ENCODE measurements around the gene ERAS. TPM values are rescaled to one million over a fixed set of nuclear protein-coding genes. Genes with fewer than 3 reads are reported as not detected.
A peak's percentile ranks its signal among the peaks of the same experiment; 100 is the strongest.

The ERAS gene, protein sequence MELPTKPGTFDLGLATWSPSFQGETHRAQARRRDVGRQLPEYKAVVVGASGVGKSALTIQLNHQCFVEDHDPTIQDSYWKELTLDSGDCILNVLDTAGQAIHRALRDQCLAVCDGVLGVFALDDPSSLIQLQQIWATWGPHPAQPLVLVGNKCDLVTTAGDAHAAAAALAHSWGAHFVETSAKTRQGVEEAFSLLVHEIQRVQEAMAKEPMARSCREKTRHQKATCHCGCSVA
- total RNA-seq (2014; rRNA removed; shearing (Covaris generic)) (1.3 TPM in 1 of 2 replicates, not detected in the other), polyA plus RNA-seq (2016; fragmentation: Nextera tagmentation; extraction: Ambion mirVana) (1.7 and 2.4 TPM in 2 replicates)
- long read RNA-seq = 0 reads

DNA sequence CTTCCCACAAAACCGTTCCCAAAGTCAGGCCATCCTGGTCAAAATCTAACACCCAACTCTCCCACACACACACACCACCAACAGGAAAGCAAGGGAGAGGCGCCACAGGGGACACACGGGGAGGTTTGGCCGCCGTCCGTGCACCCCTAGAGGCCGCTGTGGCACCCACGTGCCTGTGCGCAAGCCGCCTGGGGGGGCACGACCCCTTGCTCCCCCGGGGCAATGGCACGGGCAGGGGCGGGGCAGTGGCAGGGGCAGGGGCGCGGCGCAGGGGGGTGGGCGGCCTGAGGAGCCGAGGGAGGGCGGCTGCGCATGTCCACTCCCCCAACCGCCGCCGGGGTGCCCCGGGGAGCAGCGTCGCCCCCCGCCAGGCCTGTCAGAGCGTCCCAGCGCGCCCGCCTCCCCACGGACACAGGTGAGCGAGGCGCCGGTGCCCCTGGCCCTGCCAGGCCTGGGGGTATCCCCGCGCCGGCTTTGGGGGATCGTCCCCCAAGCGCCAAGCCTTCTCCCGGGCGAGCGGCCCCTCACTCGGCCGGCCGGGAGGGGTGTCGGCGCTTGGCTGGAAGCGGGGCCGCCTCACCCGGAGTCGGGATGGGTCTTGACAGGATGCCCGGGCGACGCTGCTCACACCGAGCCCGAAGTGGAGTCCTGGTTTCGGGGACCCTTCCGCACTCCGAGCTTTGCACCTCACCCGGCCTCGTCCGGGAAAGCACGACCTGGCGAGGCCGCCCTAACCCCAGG lies at the start of gene ERAS:
Gene ERAS (plus strand): TSS at position 379 of the 741 bp plus-strand sequence. CDS start 2,611 bp downstream, outside the sequence.
- Mint-ChIP-seq H3K4me1 (peaks cover 7% of the 10 kb centered on the region), H3K27ac (0 out of 2 replicates have a peak within 1 kb of the TSS, but pooled peaks have one; percentile 56), H3K9me3 (peaks cover 3% of the 10 kb centered on the region; the same call in 1 of the 3 replicates), H3K36me3 (ENCODE audit: low read depth) (peaks cover 22% of the 10 kb centered on the region; the same call in 2 of the 3 replicates), H3K27me3 (ENCODE audit: insufficient read depth, low read depth, poor library complexity) (peaks cover 26% of the 10 kb centered on the region), H3K4me3 (peak within 1 kb of the TSS; percentile 71; the same call in 2 of the 3 replicates)
- no peaks in the 10 kb centered on the region for H3K79me2 ChIP-seq (replicated peaks; ENCODE audit: insufficient read depth)
- H3K4me2 ChIP-seq = peak within 1 kb of the TSS; percentile 78
- no peaks in the 10 kb centered on the region for H3K36me3 ChIP-seq (ENCODE audit: insufficient read depth)
- ATAC-seq (peak; percentile 40), DNase-seq (ENCODE audit: low spot score) (peak; percentile 45)
- no peaks in the 10 kb centered on the region for H3F3A ChIP-seq (replicated peaks; ENCODE audit: low read depth)
- H3K27ac ChIP-seq (ENCODE audit: low read depth) = no peak within 1 kb of the TSS
- TF ChIP-seq, protein P1, sequence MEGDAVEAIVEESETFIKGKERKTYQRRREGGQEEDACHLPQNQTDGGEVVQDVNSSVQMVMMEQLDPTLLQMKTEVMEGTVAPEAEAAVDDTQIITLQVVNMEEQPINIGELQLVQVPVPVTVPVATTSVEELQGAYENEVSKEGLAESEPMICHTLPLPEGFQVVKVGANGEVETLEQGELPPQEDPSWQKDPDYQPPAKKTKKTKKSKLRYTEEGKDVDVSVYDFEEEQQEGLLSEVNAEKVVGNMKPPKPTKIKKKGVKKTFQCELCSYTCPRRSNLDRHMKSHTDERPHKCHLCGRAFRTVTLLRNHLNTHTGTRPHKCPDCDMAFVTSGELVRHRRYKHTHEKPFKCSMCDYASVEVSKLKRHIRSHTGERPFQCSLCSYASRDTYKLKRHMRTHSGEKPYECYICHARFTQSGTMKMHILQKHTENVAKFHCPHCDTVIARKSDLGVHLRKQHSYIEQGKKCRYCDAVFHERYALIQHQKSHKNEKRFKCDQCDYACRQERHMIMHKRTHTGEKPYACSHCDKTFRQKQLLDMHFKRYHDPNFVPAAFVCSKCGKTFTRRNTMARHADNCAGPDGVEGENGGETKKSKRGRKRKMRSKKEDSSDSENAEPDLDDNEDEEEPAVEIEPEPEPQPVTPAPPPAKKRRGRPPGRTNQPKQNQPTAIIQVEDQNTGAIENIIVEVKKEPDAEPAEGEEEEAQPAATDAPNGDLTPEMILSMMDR (conservative IDR thresholded peaks at IDR 0.05; ENCODE audit: low read depth in 2 of 2) = peak; percentile 22 to 46; a peak in 3 of 4 replicates
- TF ChIP-seq NANOG (IDR thresholded peaks at IDR 0.05; ENCODE audit: borderline replicate concordance) (no peak), ZNF114 (CRISPR knock-in tag; IDR thresholded peaks at IDR 0.05) (no peak)
- H3K4me3 ChIP-seq = peak within 1 kb of the TSS; percentile 55
- H4K20me1 ChIP-seq (replicated peaks; ENCODE audit: insufficient read depth) = no peaks in the 10 kb centered on the region
- 0 out of 2 replicates have a peak within 1 kb of the TSS, but pooled peaks have one; percentile 32 for H2AFZ ChIP-seq
- H3K4me1 ChIP-seq (ENCODE audit: insufficient read depth) = no peaks in the 10 kb centered on the region
- peaks cover 39% of the 10 kb centered on the region for H3K27me3 ChIP-seq (ENCODE audit: insufficient read depth)
- H3K9me2 ChIP-seq (ENCODE audit: insufficient read depth) = no peaks in the 10 kb centered on the region

DNA sequence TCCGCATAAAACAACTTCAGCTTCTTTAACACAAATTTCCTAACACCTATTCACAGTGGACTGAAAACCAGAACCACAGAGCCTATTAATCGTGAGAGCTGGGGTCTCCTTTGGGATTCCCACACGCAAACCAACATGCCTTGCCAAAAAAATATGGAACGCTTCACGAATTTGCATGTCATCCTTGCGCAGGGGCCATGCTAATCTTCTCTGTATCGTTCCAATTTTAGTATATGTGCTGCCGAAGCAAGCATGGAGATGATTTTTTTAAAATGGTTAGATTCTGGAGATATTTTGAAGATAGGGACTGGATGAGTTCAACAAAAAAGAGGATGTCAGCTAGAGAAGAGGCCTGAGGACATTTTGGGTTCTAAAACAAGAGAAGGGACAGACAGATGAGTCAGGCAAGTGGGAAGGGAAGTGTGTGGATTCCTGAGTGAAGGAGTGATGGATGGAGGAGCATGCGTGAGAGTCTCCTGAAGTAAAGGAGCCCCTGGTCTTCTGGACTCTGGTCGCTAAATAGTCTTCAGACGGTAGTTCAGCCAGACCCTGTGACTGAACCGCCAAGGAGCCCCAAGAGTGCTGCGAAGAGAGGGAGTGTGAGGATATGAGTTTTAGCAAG lies 49.4 kb upstream of the ERAS start:
- Histone ChIP-seq H3K27me3 (ENCODE audit: insufficient read depth) (no peaks in the 10 kb centered on the region), H4K20me1 (replicated peaks; ENCODE audit: insufficient read depth) (no peaks in the 10 kb centered on the region), H3K36me3 (ENCODE audit: insufficient read depth) (no peaks in the 10 kb centered on the region), H3K4me3 (no peak overlapping the region), H3K4me2 (no peak overlapping the region), H3F3A (replicated peaks; ENCODE audit: low read depth) (no peaks in the 10 kb centered on the region), H3K27ac (ENCODE audit: low read depth) (no peak overlapping the region), H3K4me1 (ENCODE audit: insufficient read depth) (no peaks in the 10 kb centered on the region), H3K9me2 (ENCODE audit: insufficient read depth) (no peaks in the 10 kb centered on the region), H3K79me2 (replicated peaks; ENCODE audit: insufficient read depth) (no peaks in the 10 kb centered on the region), H2AFZ (no peak overlapping the region)
- H3K9me3 Mint-ChIP-seq = 0 out of 3 replicates have a peak, but pooled peaks cover 3% of the 10 kb centered on the region
- H3K27ac Mint-ChIP-seq = no peak overlapping the region
- no peaks in the 10 kb centered on the region for H3K36me3 Mint-ChIP-seq (ENCODE audit: low read depth)
- TF ChIP-seq ZNF114 (CRISPR knock-in tag; IDR thresholded peaks at IDR 0.05) = no peak
- TF ChIP-seq, protein P1 (conservative IDR thresholded peaks at IDR 0.05; ENCODE audit: low read depth in 2 of 2) = no peak
- peaks cover 13% of the 10 kb centered on the region for H3K4me1 Mint-ChIP-seq
- DNase-seq (ENCODE audit: low spot score) (no peak), ATAC-seq (no peak)
- peaks cover 7% of the 10 kb centered on the region for H3K27me3 Mint-ChIP-seq (ENCODE audit: insufficient read depth, low read depth, poor library complexity)
- no peak overlapping the region for H3K4me3 Mint-ChIP-seq
